Transverse colon (tissue), 4 donors: Measurements from ENCODE around the gene LYVE1.

ENCODE experiments used
- POLR2AphosphoS5 ChIP-seq, 3 donors: sonication (generic); formaldehyde crosslinking; IDR thresholded peaks; one replicate each; pipeline ENCODE4 v1.6.1; 2016; ENCODE audit warnings: antibody characterized with exemption in 3 of 3
- TF ChIP-seq, protein P1 (sequence below), 5 experiments: fragments of 200-600 bp in 3 of 5; fragments of 450-650 bp in 2 of 5; sonication (generic) in 3 of 5; IDR thresholded peaks; 1 replicate in 2 of 5; 2 replicates in 3 of 5; pipeline ENCODE4 v1.5.1; 2016 to 2017; ENCODE audit warnings: antibody characterized with exemption in 5 of 5, inconsistent platforms in 3 of 5, mild to moderate bottlenecking in 2 of 5, moderate library complexity in 1 of 5

DNA sequence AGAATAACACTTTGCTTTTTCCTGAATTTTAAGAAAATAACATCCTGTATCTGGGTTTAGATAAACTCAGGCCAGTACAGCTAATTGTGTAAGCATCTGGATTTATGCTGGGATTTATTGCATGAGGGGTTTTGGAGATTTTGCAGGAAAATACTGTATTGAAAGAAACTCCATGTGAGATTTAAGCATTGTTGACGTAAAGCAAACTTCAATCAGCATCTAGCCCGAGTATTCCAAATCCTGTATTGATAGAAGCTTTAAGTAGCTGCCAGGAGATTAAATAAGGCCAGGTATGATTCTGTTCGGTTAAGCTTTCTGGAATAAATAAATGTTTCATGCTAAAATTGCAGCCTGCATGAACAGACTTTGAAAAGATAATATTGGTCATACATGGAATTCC, 36.3 kb upstream of the LYVE1 start:
- TF ChIP-seq, protein P1, sequence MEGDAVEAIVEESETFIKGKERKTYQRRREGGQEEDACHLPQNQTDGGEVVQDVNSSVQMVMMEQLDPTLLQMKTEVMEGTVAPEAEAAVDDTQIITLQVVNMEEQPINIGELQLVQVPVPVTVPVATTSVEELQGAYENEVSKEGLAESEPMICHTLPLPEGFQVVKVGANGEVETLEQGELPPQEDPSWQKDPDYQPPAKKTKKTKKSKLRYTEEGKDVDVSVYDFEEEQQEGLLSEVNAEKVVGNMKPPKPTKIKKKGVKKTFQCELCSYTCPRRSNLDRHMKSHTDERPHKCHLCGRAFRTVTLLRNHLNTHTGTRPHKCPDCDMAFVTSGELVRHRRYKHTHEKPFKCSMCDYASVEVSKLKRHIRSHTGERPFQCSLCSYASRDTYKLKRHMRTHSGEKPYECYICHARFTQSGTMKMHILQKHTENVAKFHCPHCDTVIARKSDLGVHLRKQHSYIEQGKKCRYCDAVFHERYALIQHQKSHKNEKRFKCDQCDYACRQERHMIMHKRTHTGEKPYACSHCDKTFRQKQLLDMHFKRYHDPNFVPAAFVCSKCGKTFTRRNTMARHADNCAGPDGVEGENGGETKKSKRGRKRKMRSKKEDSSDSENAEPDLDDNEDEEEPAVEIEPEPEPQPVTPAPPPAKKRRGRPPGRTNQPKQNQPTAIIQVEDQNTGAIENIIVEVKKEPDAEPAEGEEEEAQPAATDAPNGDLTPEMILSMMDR (IDR thresholded peaks at IDR 0.05), result no peak
- no peak for TF ChIP-seq POLR2AphosphoS5 (IDR thresholded peaks at IDR 0.05)
